Measurements from ENCODE around the gene SORCS1. TPM values are rescaled to one million over a fixed set of nuclear protein-coding genes. Genes with fewer than 3 reads are reported as not detected.

The SORCS1 gene
- total and polyA plus RNA-seq, 2 of the 8 experiments (the other 6 are each of a cell fraction or from before 2014, with no cell fraction given), result 4.1 to 4.6 TPM

DNA sequence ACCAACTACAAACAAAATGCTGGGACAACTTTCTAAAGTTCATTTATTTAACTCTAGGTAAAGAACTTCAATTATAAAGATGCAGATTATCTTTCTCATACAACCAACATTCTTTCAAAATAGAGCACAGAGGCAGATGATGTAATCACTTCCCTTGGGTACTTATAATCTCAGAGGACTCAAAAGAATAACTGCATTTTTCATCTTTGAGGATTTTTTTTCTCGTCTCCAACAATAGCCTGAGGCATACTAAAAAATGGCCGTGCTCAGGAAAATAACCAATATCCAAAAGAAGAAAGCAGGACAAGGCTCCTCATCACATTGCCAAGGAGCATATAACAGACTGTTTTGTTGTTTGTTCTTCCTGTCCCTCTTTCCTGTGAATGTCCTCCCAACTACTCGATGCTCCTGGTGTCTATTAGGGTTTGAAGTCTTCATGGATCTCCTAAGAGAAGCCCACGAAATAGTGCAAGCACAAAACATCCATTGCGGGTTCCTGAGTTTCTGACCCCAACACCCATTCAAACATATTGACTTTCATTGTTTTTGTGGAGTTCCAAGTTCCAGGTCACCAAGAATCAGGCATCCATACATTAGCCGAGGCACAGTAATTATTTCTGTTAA, 182.9 kb downstream of the SORCS1 start (continued):
- TF ChIP-seq HDAC2 (IDR thresholded peaks at IDR 0.05; ENCODE audit: borderline replicate concordance in 1 of 2, low read depth in 2 of 2, low read length in 2 of 2) (no peak), YY1 (IDR thresholded peaks at IDR 0.05; ENCODE audit: low read depth, low read length) (no peak), JUND (IDR thresholded peaks at IDR 0.05; ENCODE audit: low read length) (no peak), TAF7 (optimal IDR thresholded peaks at IDR 0.05; ENCODE audit: borderline replicate concordance, low read depth, low read length) (no peak), GABPA (IDR thresholded peaks at IDR 0.05; ENCODE audit: borderline replicate concordance, insufficient read depth, low read length) (no peak), SIN3A (conservative IDR thresholded peaks at IDR 0.05 in 1 of 2, IDR thresholded peaks at IDR 0.05 in 1 of 2; ENCODE audit: low read depth in 1 of 2, low read length in 2 of 2) (no peak)
